GM11168 (cell line): ENCODE results near the gene GRIFIN.
"Not testable (repeated sequence)": the region's sequence is repeated elsewhere in the genome, so short reads cannot be mapped to it uniquely, and the experiment has no call there.

Experiments used
- in situ Hi-C: fragments of 300-500 bp; cut with MboI; formaldehyde crosslinking; loops from one replicate; pipeline ENCODE4 v1.12.0; 2022; ENCODE audit warnings: low sequenced_read_pairs; ENCODE audit not compliant: unreplicated experiment

GRIFIN gene

GRCh38 chr7:2465928-2466327 is 10.3 kb downstream of the GRIFIN start:
- in situ Hi-C loops = no loop called here

DNA sequence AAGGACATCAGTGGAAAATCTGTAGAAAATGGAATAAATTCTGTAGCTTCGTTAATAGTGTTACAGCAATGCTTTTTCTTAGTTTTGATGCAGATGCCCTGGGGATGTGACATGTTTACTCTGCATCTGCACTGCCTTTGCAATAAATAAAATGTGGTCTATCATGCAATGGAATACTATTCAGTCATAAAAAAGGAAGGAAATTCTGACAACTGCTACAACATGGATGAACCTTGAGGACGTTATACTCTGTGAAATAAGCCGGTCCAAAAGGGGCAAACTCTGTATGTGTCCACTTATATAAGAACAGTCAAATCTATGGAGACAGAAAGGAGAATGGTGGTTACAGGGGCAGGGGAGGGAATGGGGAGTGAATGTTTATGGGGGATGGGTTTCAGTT is 13.5 kb downstream of the GRIFIN start:
- in situ Hi-C loops = no loop called here

GRCh38 chr7:2461268-2462026 is 14.8 kb downstream of the GRIFIN start:
- in situ Hi-C loops = no loop called here

GRCh38 chr7:2460641-2461040 is 15.6 kb downstream of the GRIFIN start:
- in situ Hi-C loops = no loop called here

DNA sequence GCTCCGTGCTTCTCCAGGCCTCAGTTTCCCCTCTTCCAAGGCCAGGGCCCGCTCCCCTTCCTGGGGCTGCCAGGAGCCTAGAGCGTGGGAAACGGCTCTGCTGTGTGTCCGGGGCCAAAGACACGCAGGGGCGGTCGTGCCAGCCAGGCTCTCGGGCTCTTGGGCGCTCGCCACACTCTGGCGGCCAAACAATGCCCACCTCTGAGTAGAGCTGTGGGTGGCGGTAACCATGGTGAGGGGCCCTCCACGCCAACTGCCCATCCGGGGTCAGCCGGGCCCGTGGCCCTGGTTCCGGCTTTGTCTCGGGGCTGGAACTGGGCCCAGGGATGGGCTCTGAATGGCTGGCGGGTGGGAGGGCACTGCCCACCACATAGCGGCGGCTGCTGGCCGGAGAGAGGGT is 16.0 kb downstream of the GRIFIN start:
- in situ Hi-C loops = no loop called here

DNA sequence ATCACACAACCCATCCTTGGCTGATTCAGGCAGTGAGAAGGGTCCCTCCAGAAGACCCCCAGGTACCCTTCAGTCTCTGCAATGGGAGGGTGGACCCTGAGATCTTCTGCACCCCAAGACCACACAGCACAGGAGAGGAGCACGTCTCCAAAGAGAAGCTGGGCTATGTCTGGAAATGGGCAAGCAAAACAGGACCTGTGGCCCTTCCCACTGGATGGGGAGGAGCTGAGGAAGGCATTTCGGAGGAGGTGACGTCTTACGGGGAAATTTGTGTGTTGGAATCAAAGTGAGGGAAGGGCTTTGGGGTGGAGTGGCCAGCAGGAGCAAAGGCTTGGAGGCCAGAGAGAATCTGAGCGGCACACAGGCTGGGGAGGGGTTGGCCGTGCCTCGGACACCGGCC is 16.5 kb downstream of the GRIFIN start:
- in situ Hi-C loops = no loop called here

DNA sequence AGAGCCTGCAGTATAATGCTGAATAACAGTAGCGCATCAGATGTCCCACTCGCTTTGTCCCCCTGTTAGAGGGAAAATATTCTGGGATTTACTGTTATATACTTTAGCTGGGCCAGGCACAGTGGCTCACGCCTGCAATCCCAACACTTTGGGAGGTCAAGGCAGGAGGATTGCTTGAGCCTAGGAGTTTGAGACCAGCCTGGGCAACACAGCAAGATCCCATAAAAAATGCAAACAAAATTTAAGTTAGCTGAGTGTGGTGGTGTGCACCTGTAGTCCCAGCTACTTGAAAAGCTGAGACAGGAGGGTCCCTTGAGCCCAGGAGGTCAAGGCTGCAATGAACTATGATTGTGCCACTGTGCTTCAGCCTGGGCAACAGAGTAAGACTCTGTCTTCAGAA is 22.3 kb downstream of the GRIFIN start:
- in situ Hi-C loops = not testable (repeated sequence)

GRCh38 chr7:2452643-2453270 is 23.4 kb downstream of the GRIFIN start:
- in situ Hi-C loops = no loop called here

- in situ Hi-C loops = no loop called here
These were observed 24.1 kb downstream of the GRIFIN start for GRCh38 chr7:2452074-2452507.

DNA sequence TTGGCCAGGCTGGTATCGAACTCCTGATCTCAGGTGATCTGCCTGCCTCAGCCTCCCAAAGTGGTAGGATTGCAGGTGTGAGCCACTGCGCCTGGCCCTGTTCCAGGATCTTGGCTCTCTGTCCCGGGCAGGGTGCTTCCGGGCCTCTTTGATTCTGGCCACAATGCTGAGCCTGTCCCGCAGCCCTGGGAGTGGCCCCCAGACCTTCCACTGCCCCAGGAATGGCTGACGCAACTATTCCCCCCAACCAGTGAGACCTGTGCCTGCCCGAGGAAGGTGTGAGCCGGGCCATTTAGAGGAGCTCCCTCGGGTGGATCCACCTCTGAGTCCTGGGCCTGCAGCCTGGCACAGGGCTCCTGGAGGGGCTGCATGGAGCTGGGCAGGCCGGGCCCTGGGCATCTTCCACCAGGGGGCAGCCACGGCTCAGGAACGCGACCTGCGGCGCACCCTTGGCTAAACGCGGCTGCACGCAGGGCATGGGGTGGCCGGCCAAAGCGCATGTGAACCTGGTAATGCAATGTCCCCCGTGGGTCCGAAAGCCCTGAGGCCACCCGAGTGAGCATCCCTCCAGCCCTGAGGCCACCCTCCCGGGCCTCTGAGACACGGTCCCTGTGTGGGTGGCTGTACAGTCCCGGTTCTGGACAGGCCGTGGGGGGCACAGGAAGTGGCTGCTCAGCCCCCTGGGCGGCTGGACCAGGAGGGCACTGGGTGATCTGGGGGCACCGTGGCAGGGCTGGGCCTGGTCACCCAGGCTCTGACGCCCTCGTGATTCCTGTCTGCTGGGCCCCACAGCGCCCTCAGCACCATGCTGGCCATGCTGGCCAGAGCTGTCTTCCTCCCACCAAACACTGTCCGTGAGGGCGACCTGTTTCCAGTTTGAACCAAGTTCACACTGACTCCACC is 24.8 kb downstream of the GRIFIN start:
- in situ Hi-C loops = no loop called here

GRCh38 chr7:2450198-2451107 is 25.7 kb downstream of the GRIFIN start:
- in situ Hi-C loops = no loop called here

DNA sequence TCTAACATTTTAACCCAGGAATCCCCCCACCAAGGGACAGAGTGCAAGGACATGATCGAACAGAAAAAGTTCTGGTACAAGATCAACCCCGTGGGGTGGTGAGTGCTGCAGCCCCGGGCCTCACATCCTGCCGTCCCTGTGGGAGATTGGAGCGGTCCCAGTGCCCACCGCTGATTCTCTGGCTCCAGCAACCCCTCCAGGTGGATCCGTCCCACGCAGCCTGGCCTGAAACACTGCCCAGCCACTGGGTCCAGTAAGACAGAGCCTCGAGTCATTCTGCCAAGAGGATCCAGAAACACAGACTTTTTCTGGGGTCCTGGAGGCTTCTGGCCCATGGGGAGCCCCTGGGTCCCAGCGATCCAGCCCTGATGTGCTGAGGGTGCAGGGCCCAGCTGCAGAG is 29.5 kb downstream of the GRIFIN start:
- in situ Hi-C loops = no loop called here

- in situ Hi-C loops = no loop called here
These were observed 30.2 kb downstream of the GRIFIN start for GRCh38 chr7:2445898-2446555.

GRCh38 chr7:2445047-2445446 is 31.2 kb downstream of the GRIFIN start:
- in situ Hi-C loops = no loop called here

- in situ Hi-C loops = no loop called here
These were observed 31.7 kb downstream of the GRIFIN start for GRCh38 chr7:2444476-2444875.

DNA sequence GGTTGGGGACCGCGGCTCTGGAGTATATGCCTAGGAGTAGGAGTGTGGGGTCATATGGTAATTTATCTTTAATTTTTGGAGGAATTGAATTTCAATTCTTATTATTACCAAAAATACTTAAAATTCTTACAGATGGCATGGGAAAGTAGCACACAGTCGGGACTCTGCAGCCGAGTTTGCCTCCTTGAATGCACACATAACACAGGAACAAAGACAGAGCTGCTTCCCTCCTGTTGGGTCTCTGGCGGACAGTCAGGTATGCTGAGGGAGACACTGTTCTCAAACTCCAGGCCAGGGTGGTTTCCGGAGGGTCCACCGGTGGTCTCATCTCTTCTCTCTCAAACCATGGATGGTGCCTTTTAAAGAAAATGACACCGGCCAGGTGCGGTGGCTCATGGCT is 32.7 kb downstream of the GRIFIN start:
- in situ Hi-C loops = no loop called here

- in situ Hi-C loops = no loop called here
These were observed 34.7 kb downstream of the GRIFIN start for GRCh38 chr7:2441430-2442058.

GRCh38 chr7:2440608-2441245 is 35.5 kb downstream of the GRIFIN start:
- in situ Hi-C loops = no loop called here

GRCh38 chr7:2438775-2439174 is 37.4 kb downstream of the GRIFIN start:
- in situ Hi-C loops = no loop called here
